GM21825 (cell line): ENCODE measurements around the gene KIAA1217.

Source experiments
- ATAC-seq: cut with Tn5 transposase; IDR thresholded peaks from one replicate; pipeline ENCODE4 v1.9.1; 2021; ENCODE audit warnings: mild to moderate bottlenecking, moderate library complexity; ENCODE audit not compliant: unreplicated experiment

Gene KIAA1217

DNA sequence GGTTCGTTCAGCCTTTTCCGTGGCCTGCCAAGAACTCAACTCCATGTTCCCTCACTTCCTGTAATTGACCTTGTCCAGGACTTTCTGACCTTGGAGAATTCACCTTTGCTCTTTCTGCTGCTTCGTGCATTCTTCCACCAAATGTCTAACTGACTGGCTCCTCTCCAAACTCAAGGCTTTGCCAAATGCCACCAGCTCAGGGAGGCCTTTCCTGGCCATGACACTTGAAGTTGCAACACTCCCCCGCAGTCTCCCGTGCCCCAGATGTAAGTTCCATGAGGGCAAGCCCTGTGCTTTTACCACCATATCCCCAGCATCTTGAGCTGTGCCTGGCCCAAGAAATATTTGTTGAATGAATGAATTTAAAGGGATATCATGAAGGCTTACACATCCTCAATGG is 276.4 kb downstream of the KIAA1217 start:
- no peak for ATAC-seq

DNA sequence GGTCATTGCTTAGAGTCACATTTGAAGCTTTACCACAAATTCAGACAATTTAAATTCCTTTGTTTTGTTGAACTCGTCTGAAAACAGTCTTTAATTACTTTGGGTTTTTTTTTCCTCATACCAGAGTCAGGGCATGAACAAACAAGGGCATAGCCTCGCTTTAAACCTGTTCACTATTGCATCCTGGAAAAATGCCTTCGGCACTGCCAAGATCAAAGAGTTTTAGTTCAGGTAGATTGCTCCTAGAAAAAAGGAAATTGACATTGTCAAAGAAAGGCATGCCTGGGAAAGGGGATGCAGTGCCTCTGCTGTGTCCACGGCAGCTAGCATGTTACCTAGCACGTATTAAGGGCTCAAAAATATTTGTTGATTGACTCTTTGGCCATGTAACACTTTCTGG is 279.7 kb downstream of the KIAA1217 start:
- ATAC-seq = no peak

DNA sequence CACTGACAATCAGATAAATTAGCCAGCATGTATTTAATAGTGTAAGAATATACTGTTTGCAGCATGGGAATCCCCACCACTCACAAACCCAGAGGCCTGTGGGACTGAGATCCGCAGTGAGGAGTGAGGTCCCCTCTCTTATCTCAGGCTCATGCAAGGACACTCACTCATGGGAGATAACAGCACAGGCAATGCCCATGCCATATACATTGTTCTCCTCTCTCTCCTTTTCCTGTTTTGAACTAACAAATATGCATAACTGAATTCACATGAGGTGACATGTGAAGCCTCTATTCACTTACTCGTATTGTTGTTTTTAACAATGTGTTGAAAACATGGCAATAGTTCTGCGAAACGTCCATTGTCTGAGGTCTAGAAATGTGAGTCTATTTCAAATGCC is 284.2 kb downstream of the KIAA1217 start:
- no peak for ATAC-seq

GRCh38 chr10:24494236-24494635 is 285.3 kb downstream of the KIAA1217 start:
- ATAC-seq = no peak

DNA sequence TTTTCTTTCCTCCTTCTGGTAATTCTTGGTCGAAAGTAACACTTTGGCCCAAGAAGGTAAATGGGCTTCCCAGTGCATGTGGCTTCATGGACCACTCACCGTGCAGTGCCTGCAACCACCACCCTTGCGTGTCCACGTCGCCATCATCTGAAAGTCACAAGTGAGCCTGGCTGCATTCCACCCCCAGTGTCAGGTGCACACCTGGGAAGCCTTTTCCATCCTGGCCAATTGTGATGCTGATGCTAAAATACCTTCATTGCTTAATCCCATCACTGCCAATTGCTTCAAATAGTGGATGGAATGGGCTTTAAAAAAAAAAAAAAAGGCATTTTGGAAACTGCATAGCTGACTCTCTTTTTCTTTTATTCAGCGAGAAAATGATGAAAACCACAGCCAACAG is 285.8 kb downstream of the KIAA1217 start:
- no peak for ATAC-seq

DNA sequence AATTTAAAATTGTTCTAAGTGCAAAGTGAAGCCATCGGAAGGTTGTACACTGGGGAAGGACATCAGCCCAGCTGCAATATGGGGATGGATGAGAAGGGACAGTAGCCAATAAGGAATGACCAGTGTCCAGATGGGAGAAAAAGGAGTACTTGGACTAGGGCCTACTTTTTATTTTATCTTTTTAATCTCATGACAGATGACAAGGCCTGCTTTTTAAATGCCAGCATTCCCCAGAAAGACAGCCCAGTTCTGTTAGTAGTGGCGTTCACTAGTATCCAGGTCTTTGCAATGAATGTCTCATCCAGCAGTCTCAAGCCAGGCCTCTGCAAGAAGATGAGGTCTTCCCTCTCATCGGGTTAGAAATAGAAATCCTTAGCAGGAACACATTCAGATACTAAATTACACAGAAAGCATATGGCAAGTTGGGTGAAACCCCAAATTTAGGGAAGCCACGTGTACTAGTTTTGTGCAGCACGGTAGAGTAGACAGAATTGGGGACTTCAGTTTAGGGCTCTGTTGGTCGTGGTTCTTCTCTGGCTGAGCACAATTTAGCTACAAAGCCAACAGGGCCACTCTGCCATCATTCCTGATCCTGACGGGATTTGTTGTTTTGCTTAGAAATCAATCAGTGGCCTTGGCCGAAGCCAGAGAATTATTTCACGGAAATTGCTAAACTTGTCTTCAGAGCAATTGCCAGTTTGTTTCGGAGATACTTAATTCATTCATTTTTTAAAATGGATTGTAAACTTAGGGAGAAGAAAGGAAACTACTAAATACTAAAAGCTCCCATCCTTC is 286.9 kb downstream of the KIAA1217 start:
- no peak for ATAC-seq

DNA sequence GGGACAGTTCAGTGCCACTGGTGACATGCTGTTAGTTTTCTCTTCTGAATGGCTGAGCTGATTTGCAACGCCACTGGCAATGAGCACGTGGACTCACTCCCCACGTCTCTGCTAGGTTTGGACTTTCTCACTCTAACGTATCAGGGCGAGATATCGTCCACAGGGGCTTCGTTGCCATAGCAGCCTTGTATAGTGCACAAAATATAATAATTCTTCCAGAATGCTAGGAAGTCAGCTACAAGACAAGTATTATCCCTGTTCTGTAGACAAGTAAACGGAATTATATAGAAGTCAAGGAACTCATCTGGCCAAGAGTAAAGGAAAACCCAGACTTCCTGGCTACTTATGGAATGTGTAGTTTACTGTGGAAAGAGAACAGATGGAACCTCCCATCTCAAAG is 288.0 kb downstream of the KIAA1217 start:
- no peak for ATAC-seq

DNA sequence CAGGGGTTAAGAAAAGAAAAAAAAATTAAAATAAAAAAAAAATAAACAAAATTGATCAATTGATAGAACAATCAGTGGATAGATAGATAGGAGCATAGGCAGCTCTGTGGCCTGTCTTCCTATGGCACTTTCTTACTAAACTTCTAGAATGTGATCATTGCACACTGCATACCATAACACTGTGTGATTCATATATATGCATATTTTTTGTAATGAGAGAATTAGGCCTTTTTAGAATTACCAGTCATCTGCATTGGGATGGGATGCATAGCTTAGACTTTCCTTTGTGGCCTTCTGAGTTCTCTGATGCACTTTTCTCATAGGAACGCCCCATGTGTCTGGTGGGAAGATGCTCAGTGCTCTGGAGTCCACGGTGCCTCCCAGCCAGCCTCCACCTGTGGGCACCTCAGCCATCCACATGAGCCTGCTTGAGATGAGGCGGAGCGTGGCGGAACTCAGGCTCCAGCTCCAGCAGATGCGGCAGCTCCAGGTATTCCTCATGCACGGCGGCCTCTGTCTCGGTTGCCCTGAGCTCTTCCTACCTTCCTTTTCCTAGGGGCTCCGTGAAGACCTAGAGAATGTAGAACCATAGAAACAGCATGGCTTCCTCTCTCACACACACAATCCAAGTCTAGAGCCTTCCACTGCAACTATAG is 292.2 kb downstream of the KIAA1217 start:
- no peak for ATAC-seq

DNA sequence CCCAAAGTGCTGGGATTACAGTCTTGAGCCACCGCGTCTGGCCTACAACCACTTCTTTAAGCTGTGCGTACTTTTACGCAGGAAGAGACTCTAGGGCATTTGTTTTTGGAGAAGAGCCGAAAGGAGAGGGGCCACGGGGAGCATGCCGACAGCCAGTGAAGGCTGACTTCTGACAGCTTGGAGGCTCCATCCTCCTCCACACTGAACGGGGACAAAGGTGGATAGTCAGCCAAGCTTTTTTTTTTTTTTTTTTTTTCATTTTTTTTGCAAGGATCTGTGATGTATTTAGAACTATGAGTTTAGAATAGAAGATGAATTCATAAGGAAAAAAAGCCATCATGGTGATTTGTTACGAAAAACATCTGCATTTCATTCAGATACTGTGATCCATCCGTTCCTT is 293.1 kb downstream of the KIAA1217 start:
- ATAC-seq = no peak

DNA sequence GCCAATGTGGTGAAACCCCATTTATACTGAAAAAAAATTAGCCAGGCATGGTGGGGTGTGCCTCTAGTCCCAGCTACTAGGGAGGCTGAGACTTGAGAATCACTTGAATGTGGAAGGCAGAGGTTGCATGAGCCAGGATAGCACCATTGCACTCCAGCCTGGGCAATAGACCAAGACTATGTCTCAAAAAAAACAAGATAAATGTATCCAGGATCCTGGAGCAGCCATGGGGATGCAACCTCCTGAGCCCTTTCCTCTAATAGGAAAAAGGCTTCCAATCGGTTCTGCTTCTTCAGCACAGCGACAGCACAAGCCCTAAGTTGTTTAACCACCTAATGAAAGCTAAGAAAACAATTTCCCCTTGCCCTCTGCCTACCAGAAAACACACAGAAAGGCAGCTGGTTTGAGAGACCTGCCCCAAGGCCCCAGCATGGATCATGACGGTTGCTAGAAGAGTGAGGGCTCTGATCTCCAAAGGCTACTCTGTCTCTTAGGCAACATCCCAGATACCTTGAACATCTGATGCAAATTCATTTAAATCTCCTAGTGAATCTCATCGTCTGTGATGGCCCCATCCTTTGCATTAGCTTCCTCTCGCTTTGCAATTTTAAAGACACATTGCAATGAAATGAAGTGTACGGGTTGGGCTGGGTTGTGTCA is 294.0 kb downstream of the KIAA1217 start:
- ATAC-seq = no peak

- ATAC-seq = no peak
Observed at GRCh38 chr10:24503461-24504320, 294.8 kb downstream of the KIAA1217 start.

GRCh38 chr10:24505759-24506158 is 296.8 kb downstream of the KIAA1217 start:
- no peak for ATAC-seq

- no peak for ATAC-seq
Observed at GRCh38 chr10:24513155-24513554, 304.2 kb downstream of the KIAA1217 start.

- no peak for ATAC-seq
Observed at GRCh38 chr10:24515481-24515880, 306.5 kb downstream of the KIAA1217 start.

DNA sequence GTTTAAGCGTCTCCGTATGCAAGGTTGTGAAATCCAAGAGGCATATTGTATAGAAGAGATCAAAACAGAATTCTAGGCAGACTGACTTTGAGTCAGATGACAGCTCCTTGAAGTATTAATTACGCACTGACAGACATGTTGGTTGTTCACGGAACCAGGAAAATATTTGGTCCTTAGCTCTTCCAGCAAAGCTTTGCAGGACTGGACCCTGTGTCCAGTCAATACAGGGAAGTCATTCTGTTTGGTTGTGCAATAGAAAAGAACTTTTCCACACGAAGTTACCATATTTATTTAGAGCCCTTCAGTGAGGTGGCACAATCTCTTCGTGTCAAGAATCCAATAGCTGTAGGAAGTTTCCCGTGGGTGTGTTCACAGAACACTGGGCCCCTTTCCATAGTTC is 309.5 kb downstream of the KIAA1217 start:
- no peak for ATAC-seq

DNA sequence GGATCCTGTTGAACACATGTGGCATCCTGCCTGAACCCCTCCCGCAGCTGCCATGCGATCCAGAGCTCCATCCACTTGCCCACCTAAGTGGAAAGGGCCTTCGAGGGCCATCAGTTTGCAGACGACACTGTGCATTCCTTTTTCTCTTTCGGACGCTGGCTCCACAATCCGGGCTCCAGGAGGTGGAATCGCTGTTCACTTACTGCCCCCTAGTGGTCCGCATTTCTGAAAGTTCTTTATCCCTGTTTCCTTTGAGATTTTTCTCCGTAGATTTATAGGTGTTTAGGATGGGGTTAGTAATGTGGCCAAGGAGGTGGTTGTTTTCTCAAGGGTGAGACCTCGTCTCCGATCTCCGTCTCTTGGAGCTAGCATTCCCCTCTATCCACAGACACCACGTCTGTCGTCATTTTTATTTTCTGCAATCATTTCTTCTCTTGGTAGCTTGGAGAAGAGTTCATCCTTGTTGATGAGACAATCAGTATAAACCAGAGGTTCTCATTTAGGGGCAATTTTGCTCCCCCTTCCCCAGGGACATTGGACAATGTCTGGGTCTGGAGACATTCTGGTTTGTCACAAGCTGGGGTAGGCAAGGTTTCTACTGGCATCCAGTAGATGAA is 310.2 kb downstream of the KIAA1217 start:
- ATAC-seq = no peak

- no peak for ATAC-seq
Observed at GRCh38 chr10:24519950-24520349, 311.0 kb downstream of the KIAA1217 start.

GRCh38 chr10:24524314-24524713 is 315.4 kb downstream of the KIAA1217 start:
- ATAC-seq = no peak

GRCh38 chr10:24526085-24526649 is 317.2 kb downstream of the KIAA1217 start:
- no peak for ATAC-seq

DNA sequence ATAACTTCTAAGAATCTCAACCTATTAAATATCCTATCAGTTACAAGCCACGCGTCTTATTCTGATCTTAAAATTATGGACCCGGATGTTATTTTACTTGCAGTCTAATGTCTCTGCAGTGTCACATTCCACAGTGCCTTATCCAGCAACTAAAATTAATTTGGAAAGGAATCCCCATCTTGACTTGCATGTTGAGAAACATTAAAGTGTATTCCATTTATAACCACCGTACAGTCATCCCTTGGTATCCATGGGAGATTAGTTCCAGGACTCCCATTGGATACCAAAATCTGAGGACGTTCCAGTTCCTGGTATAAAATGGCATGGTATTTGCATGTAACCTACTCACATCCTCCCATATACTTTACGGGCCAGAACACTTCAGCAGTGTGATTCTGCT is 320.0 kb downstream of the KIAA1217 start:
- ATAC-seq = no peak
